OCI-LY7 (cell line): ENCODE results near the gene PPT1.
A peak's percentile ranks its signal among the peaks of the same experiment; 100 is the strongest.
"Not testable (repeated sequence)": the region's sequence is repeated elsewhere in the genome, so short reads cannot be mapped to it uniquely, and the experiment has no call there.

ENCODE experiments used
- CTCF ChIP-seq: fragments of 200-600 bp; sonication (generic); conservative IDR thresholded peaks from 2 replicates; pipeline ENCODE4 v1.5.1; 2014; ENCODE audit warnings: mild to moderate bottlenecking, antibody characterized with exemption, low read length, moderate library complexity, mixed read lengths
- EZH2phosphoT487 ChIP-seq: fragments of 200-600 bp; sonication (generic); IDR thresholded peaks from 2 replicates; pipeline ENCODE4 v1.6.1; 2018; ENCODE audit warnings: low read depth, borderline replicate concordance, mild to moderate bottlenecking, mixed run types, antibody characterized with exemption, low read length, moderate library complexity, mixed read lengths

GRCh38 chr1:40084750-40085149 lies 12.3 kb downstream of the PPT1 start:
- TF ChIP-seq CTCF: peak; percentile 82
- TF ChIP-seq EZH2phosphoT487: not testable (repeated sequence)
